HEK293 (cell line): ENCODE measurements around the gene SLC5A10.

Experiments used
- CTCF ChIA-PET: fragments of 350-600 bp; formaldehyde crosslinking; extraction: SDS; loops from one replicate; lab custom pipeline; 2021; ENCODE audit warnings: antibody characterized with exemption; lab: Yijun Ruan, JAX
- POLR2A ChIA-PET: fragments of 300-600 bp; formaldehyde crosslinking; extraction: SDS; loops from one replicate; lab custom pipeline; 2020; ENCODE audit warnings: antibody characterized with exemption, inconsistent platforms; lab: Yijun Ruan, JAX
- H3K27ac ChIP-seq: fragments of 200-500 bp; sonication (Bioruptor generic); 2 replicates; pipeline ENCODE4 v1.5.1; 2014; ENCODE audit warnings: low read depth, low read length, control low read depth, inconsistent platforms; ENCODE audit errors: extremely low read depth
- H3K36me3 ChIP-seq, 2 experiments: fragments of 200-500 bp in 1 of 2; sonication (Bioruptor generic) in 1 of 2; 1 replicate in 1 of 2; 2 replicates in 1 of 2; pipeline ENCODE4 v1.5.1; 2014 to 2017; ENCODE audit warnings: inconsistent platforms in 2 of 2, low read length in 2 of 2; ENCODE audit not compliant: control insufficient read depth in 2 of 2, insufficient read depth in 1 of 2
- H3K4me1 ChIP-seq: fragments of 200-500 bp; sonication (Bioruptor generic); 2 replicates; pipeline ENCODE4 v1.5.1; 2014; ENCODE audit warnings: mild to moderate bottlenecking, low read length, inconsistent platforms; ENCODE audit not compliant: control insufficient read depth, insufficient read depth
- H3K4me3 ChIP-seq: 2 replicates; pipeline ENCODE4 v1.5.1; 2011; ENCODE audit warnings: low read depth, mild to moderate bottlenecking, control low read depth, low read length, moderate library complexity
- H3K9me3 ChIP-seq: fragments of 200-500 bp; sonication (Bioruptor generic); 2 replicates; pipeline ENCODE4 v1.5.1; 2014; ENCODE audit warnings: low read depth, low read length, inconsistent platforms; ENCODE audit not compliant: control insufficient read depth, insufficient read depth
- GFI1B ChIP-seq: fragments of 450-650 bp; formaldehyde crosslinking; IDR thresholded peaks from 2 replicates; pipeline ENCODE4 v1.5.1; 2016; ENCODE audit warnings: missing biosample characterization, missing genetic modification characterization
- GLIS2 ChIP-seq: fragments of 450-650 bp; formaldehyde crosslinking; IDR thresholded peaks from 2 replicates; pipeline ENCODE4 v1.5.1; 2016; ENCODE audit warnings: missing biosample characterization, missing genetic modification characterization
- RBAK ChIP-seq: fragments of 450-650 bp; formaldehyde crosslinking; IDR thresholded peaks from 2 replicates; pipeline ENCODE4 v1.5.1; 2016; ENCODE audit warnings: missing biosample characterization, missing genetic modification characterization
- SP7 ChIP-seq: fragments of 450-650 bp; formaldehyde crosslinking; IDR thresholded peaks from 2 replicates; pipeline ENCODE4 v1.5.1; 2016; ENCODE audit warnings: missing biosample characterization, missing genetic modification characterization
- WT1 ChIP-seq: fragments of 450-650 bp; formaldehyde crosslinking; IDR thresholded peaks from 2 replicates; pipeline ENCODE4 v1.5.1; 2016; ENCODE audit warnings: missing biosample characterization, missing genetic modification characterization
- ZBTB17 ChIP-seq: fragments of 450-650 bp; formaldehyde crosslinking; IDR thresholded peaks from 2 replicates; pipeline ENCODE4 v1.5.1; 2016; ENCODE audit warnings: missing biosample characterization, missing genetic modification characterization
- ZBTB7A ChIP-seq: fragments of 450-650 bp; formaldehyde crosslinking; IDR thresholded peaks from 2 replicates; pipeline ENCODE4 v1.5.1; 2016; ENCODE audit warnings: low read depth, missing biosample characterization, missing genetic modification characterization
- ZNF10 ChIP-seq: fragments of 450-650 bp; formaldehyde crosslinking; IDR thresholded peaks from 2 replicates; pipeline ENCODE4 v1.5.1; 2017; ENCODE audit warnings: missing biosample characterization, missing genetic modification characterization
- ZNF121 ChIP-seq: fragments of 450-650 bp; formaldehyde crosslinking; IDR thresholded peaks from 2 replicates; pipeline ENCODE4 v1.5.1; 2016; ENCODE audit warnings: missing biosample characterization, missing genetic modification characterization
- ZNF133 ChIP-seq: fragments of 450-650 bp; formaldehyde crosslinking; IDR thresholded peaks from 2 replicates; pipeline ENCODE4 v1.5.1; 2016; ENCODE audit warnings: missing biosample characterization, missing genetic modification characterization
- ZNF175 ChIP-seq: fragments of 450-650 bp; formaldehyde crosslinking; IDR thresholded peaks from 2 replicates; pipeline ENCODE4 v1.5.1; 2016; ENCODE audit warnings: missing biosample characterization, missing genetic modification characterization
- ZNF302 ChIP-seq: fragments of 450-650 bp; formaldehyde crosslinking; IDR thresholded peaks from 2 replicates; pipeline ENCODE4 v1.5.1; 2016; ENCODE audit warnings: missing biosample characterization, missing genetic modification characterization, low read depth
- ZNF37A ChIP-seq: fragments of 450-650 bp; IDR thresholded peaks from 2 replicates; pipeline ENCODE4 v1.5.1; 2018; ENCODE audit warnings: missing biosample characterization, missing genetic modification characterization
- ZNF529 ChIP-seq: fragments of 450-650 bp; formaldehyde crosslinking; IDR thresholded peaks from 2 replicates; pipeline ENCODE4 v1.5.1; 2017; ENCODE audit warnings: missing genetic modification characterization, missing biosample characterization; ENCODE audit not compliant: insufficient replicate concordance
- ZNF658 ChIP-seq: fragments of 450-650 bp; formaldehyde crosslinking; IDR thresholded peaks from 2 replicates; pipeline ENCODE4; 2016; ENCODE audit warnings: missing biosample characterization, missing genetic modification characterization
- ZNF677 ChIP-seq: fragments of 450-650 bp; IDR thresholded peaks from 2 replicates; pipeline ENCODE4 v1.5.0; 2018; ENCODE audit warnings: missing biosample characterization, mild to moderate bottlenecking, missing genetic modification characterization, moderate library complexity
- TF ChIP-seq, protein P1 (sequence below): fragments of 450-650 bp; formaldehyde crosslinking; IDR thresholded peaks from 2 replicates; pipeline ENCODE4 v1.5.1; 2016; ENCODE audit warnings: missing biosample characterization, missing genetic modification characterization, borderline replicate concordance
- TF ChIP-seq, protein P2 (sequence below): fragments of 450-650 bp; formaldehyde crosslinking; IDR thresholded peaks from 2 replicates; pipeline ENCODE4 v1.5.1; 2016; ENCODE audit warnings: missing biosample characterization, missing genetic modification characterization
- TF ChIP-seq, protein P3 (sequence below): fragments of 450-650 bp; formaldehyde crosslinking; IDR thresholded peaks from 2 replicates; pipeline ENCODE4 v1.5.1; 2016; ENCODE audit warnings: missing biosample characterization, missing genetic modification characterization
- TF ChIP-seq, protein P4 (sequence below): IDR thresholded peaks from 2 replicates; pipeline ENCODE4 v1.6.1; 2011; ENCODE audit warnings: mild to moderate bottlenecking, low read depth, low read length, borderline replicate concordance

Gene SLC5A10

DNA sequence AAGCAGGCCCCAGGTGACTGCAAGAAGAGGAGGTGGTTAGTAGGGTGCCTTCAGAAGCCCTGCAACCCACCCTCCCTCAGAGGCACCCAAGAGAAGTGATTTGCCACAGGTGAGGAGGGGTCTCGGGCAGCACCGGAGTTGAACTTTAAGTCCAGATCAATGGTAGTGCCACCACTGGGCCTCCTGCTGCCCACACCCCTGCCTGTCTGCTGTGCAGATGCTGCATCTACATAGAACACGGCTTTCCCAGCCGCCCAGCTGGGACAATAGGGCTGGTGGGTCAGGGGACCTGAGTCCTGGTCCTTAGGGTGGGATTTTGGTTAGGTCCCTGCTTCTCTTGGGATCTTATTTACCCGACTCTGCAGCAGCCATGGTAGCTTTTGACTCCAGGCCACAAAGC is 70.2 kb downstream of the SLC5A10 start:
- Histone ChIP-seq H3K9me3 (no peaks in the 10 kb centered on the region), H3K27ac (no peak overlapping the region), H3K4me1 (no peaks in the 10 kb centered on the region), H3K4me3 (no peak overlapping the region), H3K36me3 (no peaks in the 10 kb centered on the region)
- POLR2A ChIA-PET, result interaction anchor here (1.7 kb wide), 2 partner anchors 17 to 21 kb away, joined by 3 to 5 read pairs; partner anchors contain the start of gene FAM83G
- CTCF ChIA-PET, result interaction anchor here (0.9 to 4.8 kb wide), 4 partner anchors 53 to 396 kb away, joined by 3 to 31 read pairs (median 5); no protein-coding TSS in a partner anchor
- TF ChIP-seq GLIS2, result no peak
- TF ChIP-seq ZBTB7A (tag by site-specific recombination), result no peak
- TF ChIP-seq ZNF37A (tag by site-specific recombination), result no peak
- TF ChIP-seq GFI1B (tag by site-specific recombination), result no peak
- no peak for TF ChIP-seq ZNF677 (tag by site-specific recombination)

DNA sequence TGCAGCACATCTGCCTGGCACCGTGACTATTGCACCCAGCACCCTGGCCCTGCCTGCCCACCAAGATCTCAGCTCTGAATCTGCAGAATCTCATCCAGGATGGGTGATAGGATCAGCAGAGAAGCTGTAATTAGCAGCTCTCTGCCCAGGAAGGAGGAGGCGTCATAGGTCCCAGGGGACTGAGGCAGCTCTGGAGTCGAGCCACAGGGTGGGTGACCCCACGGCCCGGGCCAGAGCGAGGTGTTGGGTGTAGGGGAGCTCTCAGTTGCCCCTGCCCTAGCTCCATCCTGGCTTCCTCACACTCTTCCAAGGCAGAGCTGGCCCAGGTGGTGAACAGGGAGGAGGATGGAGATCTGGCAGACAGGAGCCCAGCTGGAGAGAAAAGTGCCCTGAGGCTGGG is 70.8 kb downstream of the SLC5A10 start:
- ChIA-PET CTCF (interaction anchor here (0.9 to 4.8 kb wide), 4 partner anchors 53 to 397 kb away, joined by 3 to 31 read pairs (median 5); no protein-coding TSS in a partner anchor), POLR2A (interaction anchor here (1.7 kb wide), 2 partner anchors 18 to 22 kb away, joined by 3 to 5 read pairs; partner anchors contain the start of gene FAM83G)
- TF ChIP-seq ZNF658 (tag by site-specific recombination), result no peak
- TF ChIP-seq ZBTB17 (tag by site-specific recombination), result peak; percentile 69
- TF ChIP-seq SP7 (tag by site-specific recombination), result 0 out of 2 replicates have a peak, but pooled peaks have one; percentile 34
- Histone ChIP-seq H3K4me3 (no peak overlapping the region), H3K27ac (no peak overlapping the region), H3K9me3 (no peaks in the 10 kb centered on the region), H3K4me1 (no peaks in the 10 kb centered on the region), H3K36me3 (no peaks in the 10 kb centered on the region)

DNA sequence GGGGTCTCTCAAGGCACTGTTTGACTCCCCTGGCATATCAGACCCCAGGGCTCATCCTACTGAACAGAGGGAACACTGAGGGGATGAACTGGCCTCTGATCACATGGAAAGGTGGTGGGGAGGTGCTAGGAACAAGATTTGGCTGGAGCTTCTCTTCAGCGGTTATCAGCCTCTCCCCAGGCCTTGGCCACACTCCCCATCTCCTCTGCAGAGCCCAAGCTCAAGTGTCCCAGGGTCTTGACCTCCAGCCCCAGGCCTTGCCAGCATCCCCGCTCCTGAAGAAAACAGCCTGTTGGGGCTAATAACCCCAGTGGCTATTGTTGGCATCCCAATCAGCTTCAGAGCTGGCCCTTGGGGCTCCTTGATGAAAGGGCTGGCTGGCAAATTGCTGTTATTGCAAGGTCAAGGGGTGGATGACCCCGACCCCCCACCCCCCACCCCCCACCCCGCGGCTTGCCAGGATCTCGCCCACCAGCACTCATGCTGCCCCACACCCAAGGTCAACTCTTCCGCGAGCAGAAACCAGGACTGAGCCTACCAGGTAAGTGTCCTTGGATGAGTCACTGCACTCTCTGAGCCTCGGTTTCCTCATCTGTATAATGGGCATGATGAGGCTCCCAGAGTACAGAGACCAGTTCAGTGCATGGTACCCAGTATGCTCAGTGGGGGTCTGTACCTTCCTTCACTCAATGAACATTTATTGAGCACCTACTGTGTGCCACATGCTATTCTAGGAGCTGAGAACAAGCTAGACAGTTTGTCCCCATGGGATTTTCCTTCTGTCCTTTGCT is 71.4 kb downstream of the SLC5A10 start:
- POLR2A ChIA-PET, result interaction anchor here (1.7 kb wide), 2 partner anchors 19 to 22 kb away, joined by 3 to 5 read pairs; partner anchors contain the start of gene FAM83G

More for the DNA sequence above, 71.4 kb downstream of the SLC5A10 start:
- Histone ChIP-seq H3K36me3 (no peaks in the 10 kb centered on the region), H3K4me1 (no peaks in the 10 kb centered on the region), H3K4me3 (no peak overlapping the region)
- CTCF ChIA-PET, result interaction anchor here (0.9 to 4.8 kb wide), 4 partner anchors 54 to 398 kb away, joined by 3 to 31 read pairs (median 5); no protein-coding TSS in a partner anchor
- TF ChIP-seq, protein P1, sequence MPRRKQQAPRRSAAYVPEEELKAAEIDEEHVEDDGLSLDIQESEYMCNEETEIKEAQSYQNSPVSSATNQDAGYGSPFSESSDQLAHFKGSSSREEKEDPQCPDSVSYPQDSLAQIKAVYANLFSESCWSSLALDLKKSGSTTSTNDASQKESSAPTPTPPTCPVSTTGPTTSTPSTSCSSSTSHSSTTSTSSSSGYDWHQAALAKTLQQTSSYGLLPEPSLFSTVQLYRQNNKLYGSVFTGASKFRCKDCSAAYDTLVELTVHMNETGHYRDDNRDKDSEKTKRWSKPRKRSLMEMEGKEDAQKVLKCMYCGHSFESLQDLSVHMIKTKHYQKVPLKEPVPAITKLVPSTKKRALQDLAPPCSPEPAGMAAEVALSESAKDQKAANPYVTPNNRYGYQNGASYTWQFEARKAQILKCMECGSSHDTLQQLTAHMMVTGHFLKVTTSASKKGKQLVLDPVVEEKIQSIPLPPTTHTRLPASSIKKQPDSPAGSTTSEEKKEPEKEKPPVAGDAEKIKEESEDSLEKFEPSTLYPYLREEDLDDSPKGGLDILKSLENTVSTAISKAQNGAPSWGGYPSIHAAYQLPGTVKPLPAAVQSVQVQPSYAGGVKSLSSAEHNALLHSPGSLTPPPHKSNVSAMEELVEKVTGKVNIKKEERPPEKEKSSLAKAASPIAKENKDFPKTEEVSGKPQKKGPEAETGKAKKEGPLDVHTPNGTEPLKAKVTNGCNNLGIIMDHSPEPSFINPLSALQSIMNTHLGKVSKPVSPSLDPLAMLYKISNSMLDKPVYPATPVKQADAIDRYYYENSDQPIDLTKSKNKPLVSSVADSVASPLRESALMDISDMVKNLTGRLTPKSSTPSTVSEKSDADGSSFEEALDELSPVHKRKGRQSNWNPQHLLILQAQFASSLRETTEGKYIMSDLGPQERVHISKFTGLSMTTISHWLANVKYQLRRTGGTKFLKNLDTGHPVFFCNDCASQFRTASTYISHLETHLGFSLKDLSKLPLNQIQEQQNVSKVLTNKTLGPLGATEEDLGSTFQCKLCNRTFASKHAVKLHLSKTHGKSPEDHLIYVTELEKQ (tag by site-specific recombination), result no peak
- TF ChIP-seq ZBTB7A (tag by site-specific recombination) (no peak), WT1 (tag by site-specific recombination) (no peak), RBAK (tag by site-specific recombination) (no peak), ZNF121 (tag by site-specific recombination) (no peak), ZNF133 (tag by site-specific recombination) (no peak), ZNF529 (tag by site-specific recombination) (no peak), ZNF175 (tag by site-specific recombination) (no peak), ZNF37A (tag by site-specific recombination) (no peak), ZNF10 (tag by site-specific recombination) (no peak), ZNF302 (tag by site-specific recombination) (no peak)
- TF ChIP-seq, protein P2, sequence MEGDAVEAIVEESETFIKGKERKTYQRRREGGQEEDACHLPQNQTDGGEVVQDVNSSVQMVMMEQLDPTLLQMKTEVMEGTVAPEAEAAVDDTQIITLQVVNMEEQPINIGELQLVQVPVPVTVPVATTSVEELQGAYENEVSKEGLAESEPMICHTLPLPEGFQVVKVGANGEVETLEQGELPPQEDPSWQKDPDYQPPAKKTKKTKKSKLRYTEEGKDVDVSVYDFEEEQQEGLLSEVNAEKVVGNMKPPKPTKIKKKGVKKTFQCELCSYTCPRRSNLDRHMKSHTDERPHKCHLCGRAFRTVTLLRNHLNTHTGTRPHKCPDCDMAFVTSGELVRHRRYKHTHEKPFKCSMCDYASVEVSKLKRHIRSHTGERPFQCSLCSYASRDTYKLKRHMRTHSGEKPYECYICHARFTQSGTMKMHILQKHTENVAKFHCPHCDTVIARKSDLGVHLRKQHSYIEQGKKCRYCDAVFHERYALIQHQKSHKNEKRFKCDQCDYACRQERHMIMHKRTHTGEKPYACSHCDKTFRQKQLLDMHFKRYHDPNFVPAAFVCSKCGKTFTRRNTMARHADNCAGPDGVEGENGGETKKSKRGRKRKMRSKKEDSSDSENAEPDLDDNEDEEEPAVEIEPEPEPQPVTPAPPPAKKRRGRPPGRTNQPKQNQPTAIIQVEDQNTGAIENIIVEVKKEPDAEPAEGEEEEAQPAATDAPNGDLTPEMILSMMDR, result no peak
- TF ChIP-seq, protein P3, sequence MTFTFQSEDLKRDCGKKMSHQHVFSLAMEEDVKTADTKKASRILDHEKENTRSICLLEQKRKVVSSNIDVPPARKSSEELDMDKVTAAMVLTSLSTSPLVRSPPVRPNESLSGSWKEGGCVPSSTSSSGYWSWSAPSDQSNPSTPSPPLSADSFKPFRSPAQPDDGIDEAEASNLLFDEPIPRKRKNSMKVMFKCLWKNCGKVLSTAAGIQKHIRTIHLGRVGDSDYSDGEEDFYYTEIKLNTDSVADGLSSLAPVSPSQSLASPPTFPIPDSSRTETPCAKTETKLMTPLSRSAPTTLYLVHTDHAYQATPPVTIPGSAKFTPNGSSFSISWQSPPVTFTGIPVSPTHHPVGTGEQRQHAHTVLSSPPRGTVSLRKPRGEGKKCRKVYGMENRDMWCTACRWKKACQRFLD (tag by site-specific recombination), result no peak
- TF ChIP-seq, protein P4, sequence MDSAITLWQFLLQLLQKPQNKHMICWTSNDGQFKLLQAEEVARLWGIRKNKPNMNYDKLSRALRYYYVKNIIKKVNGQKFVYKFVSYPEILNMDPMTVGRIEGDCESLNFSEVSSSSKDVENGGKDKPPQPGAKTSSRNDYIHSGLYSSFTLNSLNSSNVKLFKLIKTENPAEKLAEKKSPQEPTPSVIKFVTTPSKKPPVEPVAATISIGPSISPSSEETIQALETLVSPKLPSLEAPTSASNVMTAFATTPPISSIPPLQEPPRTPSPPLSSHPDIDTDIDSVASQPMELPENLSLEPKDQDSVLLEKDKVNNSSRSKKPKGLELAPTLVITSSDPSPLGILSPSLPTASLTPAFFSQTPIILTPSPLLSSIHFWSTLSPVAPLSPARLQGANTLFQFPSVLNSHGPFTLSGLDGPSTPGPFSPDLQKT, result no peak
- TF ChIP-seq, all 188 proteins: peak for 0
- H3K9me3 ChIP-seq, result no peaks in the 10 kb centered on the region
- no peak overlapping the region for H3K27ac ChIP-seq
